Esophagus squamous epithelium (tissue), 5 donors: Measurements from ENCODE around the gene CNTN2. TPM values are rescaled to one million over a fixed set of nuclear protein-coding genes. Genes with fewer than 3 reads are reported as not detected.

Source experiments
- DNase-seq: peaks from one replicate; lab custom pipeline; 2025; lab: John Stamatoyannopoulos, UW
- H3K27ac ChIP-seq, 4 donors: fragments of 200-600 bp; sonication (generic); one replicate each; pipeline ENCODE4 v1.5.1; 2016 to 2019; ENCODE audit warnings: mild to moderate bottlenecking in 1 of 4
- H3K27me3 ChIP-seq, 4 donors: fragments of 200-600 bp; sonication (generic); 1 replicate in 3 of 4; 2 replicates in 1 of 4; pipeline versions ENCODE4 v1.5.1 to v1.6.0; 2017 to 2021; ENCODE audit warnings: antibody characterized with exemption in 1 of 4
- H3K36me3 ChIP-seq, 3 donors: fragments of 200-600 bp; sonication (generic); one replicate each; pipeline ENCODE4 v1.5.1; 2016 to 2019
- H3K4me1 ChIP-seq, 3 donors: fragments of 200-600 bp; sonication (generic); one replicate each; pipeline ENCODE4 v1.5.1; 2017 to 2019
- H3K4me3 ChIP-seq, 4 donors: fragments of 200-600 bp; sonication (generic); 1 replicate in 3 of 4; 2 replicates in 1 of 4; pipeline ENCODE4 v1.5.1; 2016 to 2019; ENCODE audit warnings: mild to moderate bottlenecking in 2 of 4, moderate library complexity in 1 of 4
- H3K9me3 ChIP-seq, 3 donors: fragments of 200-600 bp; sonication (generic); one replicate each; pipeline ENCODE4 v1.5.1; 2016 to 2019
- CTCF ChIP-seq, 6 experiments: fragments of 450-650 bp in 4 of 6; fragments of 200-600 bp in 2 of 6; sonication (generic) in 2 of 6; IDR thresholded peaks; one replicate each; pipeline ENCODE4 v1.5.1; 2016 to 2019; ENCODE audit warnings: antibody characterized with exemption in 6 of 6, mild to moderate bottlenecking in 4 of 6, moderate library complexity in 4 of 6
- POLR2A ChIP-seq, 4 donors: fragments of 450-650 bp; IDR thresholded peaks; one replicate each; pipeline ENCODE4 v1.6.1; 2017; ENCODE audit warnings: antibody characterized with exemption in 4 of 4, mild to moderate bottlenecking in 4 of 4, moderate library complexity in 3 of 4
- WGBS, 2 donors: methylation state at CpG; one replicate each; pipeline ENCODE4 v1.1.5; 2018; 5-methylcytosine and 5-hydroxymethylcytosine counted together
- intact Hi-C: fragments of 100-400 bp; cut with DNase I; formaldehyde crosslinking; loops from one replicate; pipeline ENCODE4 v1.15.0; 2022
- total RNA-seq, 4 donors: library from RNA; depleted of rRNA; stranded (reverse); fragments of >200 nt; gene quantifications; one replicate each; pipeline ENCODE4 v1.1.0, GENCODE V29; 2016
- donor health status: DM: yes; HTN: yes; CAD: no.

The CNTN2 gene
- total RNA-seq, 4 donors from 2014 or later = 0.19 TPM; not detected in 3

- H3K4me1 ChIP-seq = no peaks in the 10 kb centered on the region
- no peaks in the 10 kb centered on the region for H3K36me3 ChIP-seq
- no peak for DNase-seq
- H3K9me3 ChIP-seq = no peaks in the 10 kb centered on the region
- WGBS, 2 donors = 60 to 86% methylated on average over 1 of the region's 7 CpGs
- H3K27me3 ChIP-seq = peaks cover 0 to 96% (median 0%) of the 10 kb centered on the region in 4 donors
- H3K4me3 ChIP-seq = no peak overlapping the region
- TF ChIP-seq POLR2A (IDR thresholded peaks at IDR 0.05) (no peak), CTCF (IDR thresholded peaks at IDR 0.05) (no peak)
- no peak overlapping the region for H3K27ac ChIP-seq
- intact Hi-C loops = no loop called here
Measured at GRCh38 chr1:205028390-205028789, 14.6 kb upstream of the CNTN2 start.

- TF ChIP-seq POLR2A (IDR thresholded peaks at IDR 0.05) = no peak
- TF ChIP-seq CTCF (IDR thresholded peaks at IDR 0.05) = no peak
- Histone ChIP-seq H3K27ac (no peak overlapping the region), H3K27me3 (peaks cover 0 to 96% (median 0%) of the 10 kb centered on the region in 4 donors), H3K4me1 (no peaks in the 10 kb centered on the region), H3K36me3 (no peaks in the 10 kb centered on the region), H3K9me3 (no peaks in the 10 kb centered on the region), H3K4me3 (no peak overlapping the region)
- intact Hi-C loops = no loop called here
- DNase-seq = no peak
- WGBS, 2 donors = 38 to 56% methylated on average over 4 of the region's 4 CpGs
Measured at GRCh38 chr1:205028924-205029323, 14.1 kb upstream of the CNTN2 start.

- Histone ChIP-seq H3K4me3 (no peak overlapping the region), H3K9me3 (no peaks in the 10 kb centered on the region), H3K27me3 (peaks cover 0 to 90% (median 0%) of the 10 kb centered on the region in 4 donors), H3K36me3 (no peaks in the 10 kb centered on the region), H3K4me1 (no peaks in the 10 kb centered on the region), H3K27ac (no peak overlapping the region)
- no peak for TF ChIP-seq CTCF (IDR thresholded peaks at IDR 0.05)
- no peak for DNase-seq
- 48 to 70% methylated on average over 5 to 6 of the region's 6 CpGs for WGBS, 2 donors
- intact Hi-C loops = no loop called here
Measured at GRCh38 chr1:205030241-205030640, 12.8 kb upstream of the CNTN2 start.

GRCh38 chr1:205030896-205031295 lies 12.1 kb upstream of the CNTN2 start:
- 37 to 62% methylated on average over 4 to 7 of the region's 11 CpGs for WGBS, 2 donors
- Histone ChIP-seq H3K4me3 (no peak overlapping the region), H3K4me1 (no peaks in the 10 kb centered on the region), H3K36me3 (no peaks in the 10 kb centered on the region), H3K27me3 (peaks cover 0 to 93% (median 0%) of the 10 kb centered on the region in 4 donors), H3K9me3 (no peaks in the 10 kb centered on the region), H3K27ac (no peak overlapping the region)
- intact Hi-C loops = no loop called here
- no peak for DNase-seq
- no peak for TF ChIP-seq CTCF (IDR thresholded peaks at IDR 0.05)
- TF ChIP-seq POLR2A (IDR thresholded peaks at IDR 0.05) = no peak

- Histone ChIP-seq H3K4me1 (no peaks in the 10 kb centered on the region), H3K27ac (no peak overlapping the region), H3K36me3 (no peaks in the 10 kb centered on the region), H3K9me3 (no peaks in the 10 kb centered on the region), H3K4me3 (no peak overlapping the region), H3K27me3 (peaks cover 0 to 91% (median 0%) of the 10 kb centered on the region in 4 donors)
- 77 to 85% methylated on average over 5 to 7 of the region's 7 CpGs for WGBS, 2 donors
- DNase-seq = no peak
- intact Hi-C loops = no loop called here
- TF ChIP-seq CTCF (IDR thresholded peaks at IDR 0.05) = no peak
- no peak for TF ChIP-seq POLR2A (IDR thresholded peaks at IDR 0.05)
Measured at GRCh38 chr1:205032508-205032907, 10.5 kb upstream of the CNTN2 start.
